Measurements from ENCODE around the gene CALD1.

The CALD1 gene

DNA sequence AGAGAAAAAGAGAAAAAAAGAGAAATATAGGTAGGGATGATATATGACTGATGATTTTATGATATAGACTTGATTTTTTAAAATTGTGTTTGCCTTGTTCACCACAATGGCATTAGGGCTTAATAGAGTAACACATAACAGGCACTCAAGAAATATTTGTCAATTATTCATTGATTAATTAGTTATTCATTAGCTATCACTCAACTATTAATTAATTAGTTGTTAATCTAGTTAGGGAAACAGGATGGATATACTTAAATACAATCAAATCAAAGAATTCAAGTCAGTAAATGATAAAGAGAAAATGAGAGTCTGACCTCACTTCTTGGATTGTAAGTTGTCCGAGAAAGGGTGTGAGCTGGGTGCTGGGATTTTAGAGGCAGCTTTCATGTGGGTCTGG is 15.1 kb upstream of the CALD1 start:
- no peak for DNase-seq

DNA sequence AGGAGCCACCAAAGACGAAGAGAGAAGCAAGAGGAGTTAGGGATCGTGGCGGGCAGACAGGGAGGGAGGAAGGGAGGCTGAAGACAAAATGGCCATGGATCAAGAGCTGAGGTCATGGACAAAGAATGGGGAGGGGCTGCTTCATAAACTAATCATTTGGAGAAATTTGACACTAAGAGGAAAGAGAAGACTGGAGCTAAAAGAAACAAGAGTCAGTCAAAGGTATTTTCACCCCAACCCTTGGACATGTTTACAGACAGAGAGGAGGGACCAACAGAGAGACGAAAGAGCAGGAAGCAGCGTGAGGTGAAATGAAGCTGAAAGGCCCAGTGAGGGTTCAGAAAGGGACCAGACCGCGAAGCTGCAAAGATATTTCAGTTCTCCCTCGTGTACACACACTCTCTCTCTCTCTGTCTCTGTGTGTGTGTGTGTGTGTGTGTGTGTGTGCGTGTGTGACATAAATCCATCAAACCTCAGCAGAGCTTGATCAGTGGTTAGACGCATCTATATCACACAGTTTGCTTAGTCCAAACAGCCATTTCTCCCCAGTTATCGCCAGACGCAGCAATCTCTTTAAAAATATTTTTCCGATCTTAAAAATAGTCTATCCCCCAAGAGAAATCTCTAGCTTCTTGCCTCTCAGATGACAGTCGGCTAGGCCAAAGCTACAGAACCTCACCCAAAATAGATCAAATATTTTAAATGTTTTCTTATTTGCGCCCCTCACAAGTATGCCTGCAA is 12.5 kb upstream of the CALD1 start:
- DNase-seq = no peak

DNA sequence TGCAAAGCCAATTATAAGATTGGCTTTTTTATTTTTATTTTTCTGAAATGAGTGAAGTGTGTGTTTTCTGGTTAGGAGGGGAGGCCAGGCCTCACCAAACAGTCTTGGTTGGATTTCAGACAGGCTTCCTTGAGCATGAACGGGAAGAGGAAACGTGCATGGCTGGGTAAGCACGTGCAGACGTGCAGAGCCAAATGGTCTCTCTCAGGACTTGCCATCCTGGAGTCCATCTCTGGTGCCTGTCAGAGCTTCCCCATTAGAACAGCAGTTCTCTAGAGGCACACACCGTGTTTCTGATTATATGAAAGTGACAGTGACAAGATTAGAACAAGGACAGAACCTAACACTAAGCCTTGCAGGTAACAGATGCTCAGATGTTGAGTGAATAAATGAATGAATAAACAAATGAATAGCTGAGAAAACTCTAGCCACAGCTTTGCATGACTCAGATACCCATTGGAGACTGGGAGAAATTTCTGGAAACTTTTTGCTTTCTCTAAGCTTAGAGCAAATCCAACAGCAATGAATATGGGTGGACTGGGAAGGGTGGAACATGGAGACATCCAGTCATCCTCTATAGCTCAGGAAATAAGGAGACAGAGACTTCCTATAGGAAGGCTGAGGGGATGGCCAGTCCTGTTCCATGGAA is 11.8 kb upstream of the CALD1 start:
- no peak for DNase-seq

DNA sequence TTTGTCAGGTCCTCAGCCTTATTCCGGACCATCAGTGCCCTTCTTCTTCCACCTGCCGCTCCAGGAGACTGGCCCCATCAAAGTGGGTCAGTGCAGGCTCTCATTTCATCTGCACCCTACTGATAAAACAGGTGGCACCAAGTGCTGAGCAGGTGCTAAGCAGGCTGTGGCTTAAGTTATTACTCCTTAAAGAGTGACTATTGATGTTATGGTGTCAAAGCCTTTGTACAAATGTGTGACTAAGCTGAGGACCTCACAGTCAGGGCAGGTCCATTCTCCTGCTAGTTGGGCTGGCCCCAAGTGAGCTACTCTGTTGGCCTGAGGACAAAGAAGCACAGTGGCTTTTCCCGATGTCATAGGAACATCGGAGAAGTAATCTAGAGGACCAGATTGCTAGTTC is 11.2 kb upstream of the CALD1 start:
- DNase-seq = no peak

DNA sequence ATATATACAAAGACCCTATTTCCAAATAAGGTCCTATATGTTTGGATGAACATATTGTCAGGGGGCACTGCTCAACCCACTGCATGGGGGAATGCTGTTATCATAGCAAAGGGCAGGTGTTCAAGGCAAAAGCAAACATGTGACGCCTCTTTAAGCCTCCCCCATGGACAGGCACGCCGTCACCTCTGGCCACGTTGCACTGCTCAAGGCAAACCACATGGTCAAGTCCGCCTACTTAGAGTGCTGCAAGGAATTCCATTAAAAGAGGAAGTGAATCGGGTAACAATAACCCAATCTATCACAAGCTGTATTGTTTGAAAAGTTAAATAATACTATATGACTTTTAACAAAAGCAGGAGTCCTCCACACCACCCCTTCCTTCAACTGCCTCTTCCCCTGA is 8.8 kb upstream of the CALD1 start:
- DNase-seq = no peak

DNA sequence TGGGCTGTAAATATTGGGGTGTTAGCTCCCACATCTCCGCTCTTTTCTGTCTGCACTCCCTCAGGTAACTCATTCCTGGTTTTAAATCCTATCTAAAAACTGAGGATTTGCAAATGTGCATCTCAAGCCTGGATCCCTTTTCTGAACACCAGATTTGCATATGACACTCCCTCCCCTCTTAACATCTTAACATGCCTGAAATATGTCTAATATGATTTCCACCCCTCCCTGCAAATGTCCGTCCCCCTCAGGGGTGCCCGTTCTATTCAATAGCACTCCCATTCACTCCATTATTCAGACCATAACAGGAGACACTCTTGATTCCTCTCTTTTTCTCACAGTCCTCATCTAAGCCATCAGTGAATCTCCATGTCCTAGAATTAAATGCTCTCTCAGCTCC is 8.3 kb upstream of the CALD1 start:
- no peak for DNase-seq

DNA sequence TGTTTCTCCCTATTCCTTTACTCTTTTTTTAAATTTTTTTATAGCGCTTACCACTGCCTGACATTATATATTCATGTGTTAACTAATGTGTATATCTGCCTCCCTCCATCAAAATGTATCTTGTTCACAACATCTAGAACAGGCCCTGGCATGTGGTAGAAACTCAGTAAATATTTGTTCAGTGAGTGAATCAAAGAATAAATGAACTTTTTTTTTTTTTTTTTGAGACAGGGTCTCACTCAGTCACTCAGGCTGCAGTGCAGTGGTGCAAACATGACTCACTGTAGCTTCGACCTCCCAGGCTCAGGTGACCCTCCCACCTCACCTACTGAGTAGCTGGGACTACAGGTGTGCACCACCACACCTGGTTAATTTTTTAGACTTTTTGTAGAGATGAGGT is 7.5 kb upstream of the CALD1 start:
- DNase-seq = no peak

DNA sequence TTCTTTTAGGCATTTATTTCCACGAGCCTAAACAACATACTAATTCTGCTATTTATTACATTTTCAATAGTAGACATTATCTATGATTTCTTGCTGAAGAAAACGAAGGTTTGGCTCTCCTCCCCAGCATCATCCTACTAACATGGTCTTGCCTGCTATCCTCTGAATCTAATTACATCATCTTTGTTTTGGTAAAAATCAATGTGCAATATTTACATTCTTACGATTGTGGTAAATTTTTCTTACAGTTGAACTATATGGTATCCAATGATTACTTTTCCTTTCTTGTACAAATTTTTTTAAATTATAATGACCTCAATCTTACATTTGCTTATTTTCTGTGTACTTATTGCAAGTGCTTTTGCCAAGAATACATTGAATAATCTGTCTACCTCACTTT is 7.0 kb upstream of the CALD1 start:
- no peak for DNase-seq

DNA sequence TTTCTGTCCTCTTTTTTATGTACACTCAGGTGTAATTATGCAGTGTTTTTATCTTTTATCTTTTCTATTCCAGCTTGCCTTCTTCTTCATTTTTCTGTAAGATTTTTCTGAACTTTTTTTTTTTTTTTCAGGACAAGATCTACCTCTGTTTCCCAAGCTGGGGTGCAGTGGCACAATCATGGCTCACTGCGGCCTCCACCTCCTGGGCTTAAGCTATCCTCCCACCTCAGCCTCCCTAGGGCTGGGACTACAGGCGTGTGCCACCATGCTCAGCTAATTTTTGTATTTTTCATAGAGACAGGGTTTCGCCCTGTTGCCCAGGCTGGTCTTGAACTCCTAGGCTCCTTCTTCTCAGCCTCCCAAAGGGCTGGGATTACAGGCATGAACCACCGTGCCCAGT is 6.3 kb upstream of the CALD1 start:
- DNase-seq = no peak

DNA sequence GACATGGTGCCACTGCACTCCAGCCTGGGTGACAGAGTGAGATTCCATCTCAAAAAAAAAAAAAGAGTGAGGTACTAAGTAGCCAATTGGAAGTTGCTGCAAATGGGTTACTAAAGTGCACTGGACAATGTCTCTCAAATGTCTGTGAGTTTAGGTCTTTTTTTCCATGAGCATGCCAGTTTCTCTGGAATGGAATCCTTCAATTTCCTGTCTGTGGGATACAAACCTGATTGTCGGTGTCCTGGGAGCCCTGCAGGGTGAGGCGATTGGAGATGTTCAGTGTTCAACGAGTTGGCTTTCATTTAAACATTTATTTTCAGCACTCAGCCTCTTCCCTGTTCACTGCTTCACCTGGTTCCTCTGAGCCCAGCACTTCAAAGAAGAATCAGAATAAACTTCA is 5.3 kb upstream of the CALD1 start:
- DNase-seq = no peak

DNA sequence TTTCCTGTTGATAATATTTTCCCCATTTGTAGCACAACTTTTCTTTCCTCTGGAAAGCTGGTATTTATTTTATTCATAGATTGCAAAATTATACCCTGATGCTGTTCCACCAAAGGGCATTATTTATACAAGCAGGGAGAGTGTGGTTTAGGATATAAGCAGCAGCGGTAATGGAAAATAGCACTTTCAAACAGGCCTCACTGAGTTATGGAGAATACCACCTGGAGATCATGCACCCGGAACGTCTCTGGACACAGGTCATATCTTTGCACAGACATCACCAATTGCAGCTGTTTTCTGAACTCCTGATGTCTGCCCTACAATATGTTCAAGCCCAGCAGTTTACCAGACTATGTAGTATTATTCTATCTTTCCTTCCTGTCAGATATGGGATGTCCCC is 2.0 kb upstream of the CALD1 start:
- no peak for DNase-seq

DNA sequence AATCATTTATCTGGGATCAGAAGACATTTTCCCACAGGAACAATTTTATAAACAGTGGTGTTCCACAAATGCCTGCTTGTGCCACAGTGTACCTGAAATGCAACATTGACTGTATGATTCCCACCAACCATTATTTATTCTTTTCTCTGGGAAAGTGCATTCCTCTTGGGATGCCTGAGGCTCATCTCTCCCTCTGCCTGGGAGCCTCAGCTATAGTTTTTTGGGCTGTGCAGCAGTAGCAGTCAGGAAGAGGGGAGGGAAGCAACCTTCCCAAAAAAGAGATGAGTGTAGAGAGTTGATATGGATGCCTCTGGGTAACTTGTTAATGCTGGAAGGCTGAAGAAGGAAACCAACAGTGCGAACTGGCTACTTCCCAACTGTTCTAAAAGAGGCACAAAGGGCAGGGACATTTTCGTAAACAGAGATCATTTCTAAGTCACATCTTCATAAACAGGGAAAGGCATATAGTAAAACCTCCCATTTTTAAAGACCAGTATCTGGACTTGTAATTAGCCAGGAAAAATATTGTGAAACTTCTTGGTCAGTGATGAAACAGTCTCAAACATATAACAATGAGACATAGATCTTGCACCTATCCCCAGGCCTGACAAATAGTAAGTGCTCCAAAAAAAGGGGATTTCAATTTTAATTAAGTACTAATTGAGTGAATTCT is 1.4 kb upstream of the CALD1 start:
- DNase-seq = no peak

DNA sequence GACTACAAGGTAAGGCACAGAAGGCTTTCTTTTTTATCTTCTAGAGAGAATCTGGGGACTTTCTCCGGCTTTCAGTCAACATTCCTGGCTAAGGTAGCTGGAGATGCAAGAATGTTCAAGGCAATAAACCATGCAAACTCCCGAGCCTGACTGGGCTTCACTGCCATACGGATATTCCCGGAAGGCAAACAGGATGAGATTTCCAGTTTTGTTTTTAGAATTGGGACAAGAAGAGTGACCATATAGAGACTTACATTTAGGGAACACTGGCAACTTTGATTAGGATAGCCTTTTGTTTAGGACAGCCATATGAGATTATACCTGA is 269 bp downstream of the CALD1 start:
- DNase-seq = no peak

DNA sequence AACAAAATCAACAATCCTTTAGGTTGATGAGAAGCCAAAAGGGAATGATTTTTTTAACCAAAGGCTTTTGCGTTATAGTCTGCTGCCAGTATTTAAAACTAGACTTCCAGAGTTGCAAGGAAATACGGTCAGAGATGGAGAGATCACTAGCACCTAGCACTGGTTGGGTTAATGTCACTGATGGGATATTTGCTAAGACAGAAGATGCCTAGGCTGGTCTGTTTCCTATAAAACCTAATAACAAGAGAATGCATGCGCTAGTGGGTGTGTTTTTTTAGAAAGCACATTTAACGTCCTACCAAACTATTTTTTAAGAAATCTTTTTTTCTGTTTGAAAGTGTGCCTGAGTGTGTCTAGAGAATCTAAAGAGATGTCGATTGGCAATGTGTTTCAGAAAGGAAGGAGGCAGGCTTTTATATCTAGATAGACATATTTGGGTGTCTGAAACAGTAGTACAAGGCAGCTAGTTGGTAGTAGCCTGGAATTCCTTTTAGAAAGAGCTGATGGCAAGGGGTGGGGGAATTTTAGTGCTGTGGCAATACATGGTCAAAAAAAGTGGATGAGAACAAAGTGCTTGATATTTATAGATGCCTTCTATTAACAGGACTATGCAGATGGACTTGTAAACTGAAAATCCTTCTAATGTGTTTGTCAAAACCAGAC is 863 bp downstream of the CALD1 start:
- DNase-seq = no peak

DNA sequence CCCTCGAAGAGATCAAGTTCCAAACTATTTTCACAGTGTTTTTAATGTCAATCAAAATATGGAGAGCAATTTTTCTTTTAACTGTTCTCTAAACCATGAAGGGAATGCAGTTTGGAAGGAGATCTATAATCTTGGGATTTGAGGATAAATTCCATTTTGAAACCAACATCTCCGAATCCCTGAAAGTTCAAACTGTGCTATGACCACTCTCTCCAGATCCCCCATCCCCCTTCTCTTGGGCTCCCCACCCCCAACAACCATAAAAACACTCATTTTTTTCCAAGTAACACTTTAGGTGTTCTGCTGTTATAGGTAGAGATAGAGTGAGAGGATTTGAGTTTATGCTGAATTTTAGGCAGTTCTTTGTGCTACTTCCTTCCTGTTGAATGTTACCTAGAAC is 1.7 kb downstream of the CALD1 start:
- DNase-seq = no peak

DNA sequence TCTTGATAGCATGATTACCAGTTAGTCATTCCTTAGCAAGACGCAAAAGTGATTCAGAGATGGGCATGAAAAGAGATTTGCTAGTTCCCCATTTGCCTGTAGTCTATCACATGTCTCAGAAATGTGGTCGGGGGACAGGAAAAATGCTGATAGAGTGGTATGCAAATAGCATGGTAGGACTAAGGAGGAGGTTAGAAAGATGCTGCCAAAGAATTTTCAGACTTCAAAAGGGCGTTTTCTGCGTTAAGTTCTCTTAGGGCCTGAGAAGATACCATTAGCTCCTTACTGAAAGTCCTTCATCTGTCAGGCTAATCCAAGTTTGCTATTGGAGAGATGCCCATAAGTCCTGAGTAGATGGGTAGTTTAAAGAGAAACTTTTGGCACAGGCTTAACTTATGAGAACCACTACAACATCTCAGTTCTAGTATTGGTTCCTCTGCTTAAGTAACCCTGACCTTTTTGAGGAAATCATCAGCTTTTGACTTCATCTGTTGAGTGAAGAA is 2.7 kb downstream of the CALD1 start:
- no peak for DNase-seq

DNA sequence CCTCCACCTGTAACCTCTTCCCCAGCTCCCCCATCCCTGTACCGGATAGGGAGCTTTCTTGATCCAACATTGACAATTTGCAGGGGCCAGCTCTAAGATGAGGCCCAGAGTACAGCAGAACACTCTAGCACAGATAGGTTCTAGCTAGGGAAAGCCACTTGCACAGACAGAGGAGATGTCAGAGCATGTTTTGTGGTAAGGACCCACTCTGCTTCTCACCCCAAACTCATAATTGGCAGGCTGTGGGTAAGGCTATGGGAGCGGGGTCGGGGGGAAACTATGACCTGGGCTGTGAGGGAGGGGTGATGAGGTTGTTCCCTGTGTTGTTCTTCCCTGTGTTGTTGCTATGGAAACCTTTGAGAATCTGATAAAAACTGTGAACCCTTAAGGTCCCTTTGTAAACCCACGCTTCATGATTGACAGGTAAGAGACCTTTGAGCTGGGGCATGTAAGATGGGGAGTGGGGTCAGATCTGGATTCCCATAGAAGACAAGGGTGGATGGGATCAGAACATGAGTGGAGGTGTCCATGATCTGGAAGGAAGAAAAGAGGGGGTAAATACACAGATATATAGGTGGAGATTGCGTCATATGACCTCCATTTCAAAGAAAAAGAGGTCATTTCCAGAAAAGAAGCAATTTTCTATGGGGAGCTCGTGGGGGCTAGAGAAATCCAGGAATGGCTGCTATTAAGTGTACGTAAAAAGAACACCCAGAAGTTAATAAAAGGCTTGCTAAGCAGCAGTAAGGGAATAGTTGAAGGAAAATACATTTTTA is 4.0 kb downstream of the CALD1 start:
- no peak for DNase-seq

DNA sequence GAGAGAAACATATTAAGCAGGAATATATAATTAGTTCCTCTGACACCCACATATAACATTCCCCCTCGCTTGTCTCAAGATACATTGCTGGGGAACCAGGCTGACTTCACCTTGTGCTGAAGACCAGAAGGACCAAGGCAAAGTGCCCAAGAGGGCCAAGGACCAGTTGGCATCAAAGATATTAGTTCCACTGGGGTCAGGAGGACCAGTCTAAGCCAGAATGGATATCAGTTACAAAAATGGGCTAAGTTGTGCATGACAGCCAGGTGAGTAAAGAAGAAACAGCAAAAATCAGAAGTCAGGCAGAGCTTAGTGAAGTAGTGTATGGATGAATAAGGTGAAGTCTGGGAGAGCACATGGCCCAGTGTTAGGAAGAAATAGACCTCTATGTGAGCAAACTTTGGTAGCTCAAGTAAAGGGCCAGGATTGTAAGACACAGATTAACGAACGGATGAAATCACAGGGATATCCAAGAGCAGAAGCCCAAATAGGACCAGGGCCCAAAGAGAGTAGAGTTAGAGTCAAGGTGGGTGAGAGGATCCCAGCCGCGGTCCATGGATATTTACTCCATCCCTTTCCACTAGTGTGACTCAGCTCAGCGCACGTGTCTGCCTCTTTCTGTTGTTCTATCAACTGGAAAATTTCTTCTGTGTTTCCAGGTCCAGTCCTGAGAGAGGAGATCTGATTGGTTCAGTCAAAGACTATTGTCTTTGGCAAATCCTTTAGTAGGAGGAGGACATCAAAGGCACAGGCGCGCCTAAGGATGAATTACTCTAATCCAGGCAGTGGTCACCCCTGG is 5.0 kb downstream of the CALD1 start:
- DNase-seq = no peak

DNA sequence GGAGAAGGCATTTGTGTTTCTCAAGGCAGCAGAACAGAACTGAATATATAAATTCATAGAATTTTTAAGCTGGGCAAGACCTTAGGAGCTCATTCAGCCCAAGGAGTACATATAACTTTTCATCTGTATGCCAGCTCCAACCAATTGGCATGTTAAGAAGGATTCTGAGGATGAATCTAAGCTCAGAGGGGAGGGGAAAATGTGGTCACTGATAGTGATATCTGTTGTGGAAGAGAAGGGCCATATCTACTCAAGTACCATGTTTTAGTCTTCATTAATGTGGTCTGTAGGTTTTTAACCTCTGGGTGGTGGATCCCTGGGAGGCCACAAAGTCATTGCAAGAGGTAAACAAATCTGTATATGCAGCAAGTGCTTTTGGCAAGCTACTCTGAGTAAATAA is 6.4 kb downstream of the CALD1 start:
- DNase-seq = no peak

DNA sequence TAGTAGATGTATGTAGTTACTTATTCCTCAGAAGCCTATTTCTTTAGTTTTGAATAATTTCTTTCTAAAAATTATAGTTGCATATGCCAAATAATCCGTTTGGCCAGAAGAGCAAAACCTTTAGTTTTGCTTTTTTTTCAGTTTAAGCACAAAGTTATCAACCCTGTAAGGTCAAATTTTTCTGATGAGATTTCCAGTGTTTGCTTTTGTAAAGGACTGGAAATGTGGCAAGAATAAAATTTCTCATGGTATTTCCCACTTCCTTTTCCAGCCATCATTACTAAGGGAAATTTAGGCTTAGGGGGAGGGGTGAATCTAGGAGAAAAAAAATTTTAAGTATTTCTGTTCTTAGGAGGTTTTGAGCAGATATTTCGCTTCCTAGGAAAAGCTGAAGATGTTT is 7.6 kb downstream of the CALD1 start:
- DNase-seq = no peak

DNA sequence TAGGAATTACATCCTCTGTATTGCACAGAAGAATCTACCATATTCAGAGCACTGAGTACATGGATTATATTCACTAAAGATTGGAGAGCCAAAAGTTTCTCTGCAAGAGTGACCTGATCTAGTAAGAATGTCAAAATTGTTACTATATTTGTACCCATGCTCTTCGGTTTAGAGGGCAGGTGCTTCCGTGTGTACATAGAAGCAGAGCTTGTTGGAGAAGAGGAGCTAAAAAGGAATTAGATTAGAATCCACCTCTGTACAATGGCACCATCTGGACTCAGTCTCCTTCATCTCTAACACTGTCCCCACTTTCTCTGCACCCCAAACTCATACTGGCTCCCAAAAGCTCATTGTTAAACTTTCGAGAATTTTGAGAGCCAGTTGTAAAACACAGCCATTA is 8.3 kb downstream of the CALD1 start:
- DNase-seq = no peak

DNA sequence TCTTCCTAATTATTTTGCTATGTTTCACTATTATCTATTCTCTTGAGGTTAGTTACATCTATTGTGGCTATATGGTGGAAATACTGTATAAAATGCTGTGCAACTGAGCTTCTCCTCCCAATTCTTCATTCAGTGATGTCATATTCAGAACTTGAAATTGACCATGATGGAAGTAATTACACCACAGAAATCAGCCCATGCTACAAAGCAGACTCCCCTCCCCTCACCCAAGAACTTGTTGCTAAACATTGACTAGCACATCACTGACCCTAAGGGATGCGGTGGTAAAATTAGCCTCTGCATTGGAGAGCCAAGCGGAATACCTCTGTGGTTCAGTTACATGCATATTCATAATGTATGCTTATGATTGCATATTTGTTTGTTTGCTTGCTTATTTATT is 8.8 kb downstream of the CALD1 start:
- no peak for DNase-seq
